Endodermal cell (in vitro differentiated cells): ENCODE results near the gene DNAH11. TPM values are rescaled to one million over a fixed set of nuclear protein-coding genes. Genes with fewer than 3 reads are reported as not detected.

ENCODE experiments used
- DNase-seq: peaks from one replicate; pipeline ENCODE4 v3.0.0-alpha.2; 2017
- H3K27ac ChIP-seq: 2 replicates; pipeline ENCODE4 v1.5.1; 2013; ENCODE audit warnings: mild to moderate bottlenecking, low read depth, low read length, moderate library complexity
- H3K27me3 ChIP-seq: 2 replicates; pipeline ENCODE4 v1.6.1; 2013; ENCODE audit warnings: mild to moderate bottlenecking, low read length, moderate library complexity; ENCODE audit not compliant: insufficient read depth, control insufficient read depth, poor library complexity, severe bottlenecking
- H3K36me3 ChIP-seq: 2 replicates; pipeline ENCODE4 v1.7.0; 2013; ENCODE audit warnings: mild to moderate bottlenecking, low read length, moderate library complexity; ENCODE audit not compliant: control insufficient read depth, insufficient read depth
- H3K4me1 ChIP-seq: one replicate; pipeline ENCODE4 v1.7.0; 2013; ENCODE audit warnings: low read length; ENCODE audit not compliant: control insufficient read depth, insufficient read depth
- H3K4me3 ChIP-seq: 2 replicates; pipeline ENCODE4 v1.5.1; 2013; ENCODE audit warnings: mild to moderate bottlenecking, low read length, moderate library complexity
- H3K9ac ChIP-seq: 2 replicates; pipeline ENCODE4 v1.6.1; 2013; ENCODE audit warnings: mild to moderate bottlenecking, low read length, moderate library complexity; ENCODE audit not compliant: poor library complexity, severe bottlenecking; ENCODE audit errors: extremely low read depth
- H3K9me3 ChIP-seq: 2 replicates; pipeline ENCODE4 v1.6.1; 2013; ENCODE audit warnings: mild to moderate bottlenecking, low read length, moderate library complexity; ENCODE audit not compliant: control insufficient read depth
- H3K27ac Mint-ChIP-seq: 2 replicates; pipeline ENCODE4 v1.8.0; 2020; ENCODE audit warnings: mixed read lengths
- H3K27me3 Mint-ChIP-seq: 2 replicates; pipeline ENCODE4 v1.8.0; 2021; ENCODE audit warnings: mild to moderate bottlenecking, mixed read lengths; ENCODE audit not compliant: insufficient read depth
- H3K36me3 Mint-ChIP-seq: 2 replicates; pipeline ENCODE4 v1.8.0; 2020; ENCODE audit warnings: low read depth, mixed read lengths
- H3K4me1 Mint-ChIP-seq: 2 replicates; pipeline ENCODE4 v1.8.0; 2020; ENCODE audit warnings: mixed read lengths
- H3K4me3 Mint-ChIP-seq: 2 replicates; pipeline ENCODE4 v1.8.0; 2020; ENCODE audit warnings: mild to moderate bottlenecking, moderate library complexity, mixed read lengths
- H3K9me3 Mint-ChIP-seq: 2 replicates; pipeline ENCODE4 v1.8.0; 2020; ENCODE audit warnings: mild to moderate bottlenecking, mixed read lengths
- WGBS, 2 experiments: methylation state at CpG; one replicate each; pipeline versions ENCODE4 v1.1.5 to v1.1.7; 2013; ENCODE audit warnings: missing lambda C conversion rate in 2 of 2, mixed read lengths in 1 of 2; ENCODE audit not compliant: insufficient coverage in 1 of 2, insufficient read length in 1 of 2; 5-methylcytosine and 5-hydroxymethylcytosine counted together
- total RNA-seq, 2 donors: library from RNA; stranded (reverse); fragmentation: NEBNext Ultra II Directional in 1 of 2; extraction: Animal tissue kit (Norgen Biotek cat#: 25700) in 1 of 2; gene quantifications; 2 replicates in 1 of 2; 3 replicates in 1 of 2; pipeline ENCODE4 v1.2.1, GENCODE V29; 2021
- TF ChIP-seq, protein P1 (sequence below): fragments of 200-600 bp; sonication (generic); conservative IDR thresholded peaks from 2 replicates; pipeline ENCODE4 v1.5.0; 2021; ENCODE audit warnings: antibody characterized with exemption, mild to moderate bottlenecking

The DNAH11 gene
- total RNA-seq, 2 donors from 2014 or later = 0.80 to 0.99 TPM

DNA sequence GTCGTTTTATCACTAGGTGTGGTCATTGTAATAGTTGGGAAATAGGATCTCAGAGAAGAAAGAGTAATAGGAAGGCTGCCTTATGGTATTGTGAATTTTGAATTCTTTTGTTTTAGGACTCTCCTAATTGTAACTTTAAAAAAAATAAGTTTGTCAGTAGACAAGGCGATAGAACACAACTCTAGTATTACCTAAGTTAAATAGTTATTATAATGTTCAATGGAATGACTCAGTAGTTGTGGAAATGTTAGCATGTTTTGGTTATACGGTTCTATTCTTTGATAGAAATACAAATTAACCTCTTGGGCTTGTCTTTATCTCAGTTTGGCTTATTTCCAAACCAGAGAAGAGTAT, 1.4 kb downstream of the DNAH11 start:
- peak overlapping the region; percentile 77 for H3K4me3 ChIP-seq
- H3K27ac Mint-ChIP-seq = no peak overlapping the region
- H3K36me3 ChIP-seq = no peaks in the 10 kb centered on the region
- 38% methylated on average over 1 to 2 of the region's 3 CpGs for WGBS, 2 experiments
- peaks cover 68% of the 10 kb centered on the region for H3K27me3 Mint-ChIP-seq
- TF ChIP-seq, protein P1, sequence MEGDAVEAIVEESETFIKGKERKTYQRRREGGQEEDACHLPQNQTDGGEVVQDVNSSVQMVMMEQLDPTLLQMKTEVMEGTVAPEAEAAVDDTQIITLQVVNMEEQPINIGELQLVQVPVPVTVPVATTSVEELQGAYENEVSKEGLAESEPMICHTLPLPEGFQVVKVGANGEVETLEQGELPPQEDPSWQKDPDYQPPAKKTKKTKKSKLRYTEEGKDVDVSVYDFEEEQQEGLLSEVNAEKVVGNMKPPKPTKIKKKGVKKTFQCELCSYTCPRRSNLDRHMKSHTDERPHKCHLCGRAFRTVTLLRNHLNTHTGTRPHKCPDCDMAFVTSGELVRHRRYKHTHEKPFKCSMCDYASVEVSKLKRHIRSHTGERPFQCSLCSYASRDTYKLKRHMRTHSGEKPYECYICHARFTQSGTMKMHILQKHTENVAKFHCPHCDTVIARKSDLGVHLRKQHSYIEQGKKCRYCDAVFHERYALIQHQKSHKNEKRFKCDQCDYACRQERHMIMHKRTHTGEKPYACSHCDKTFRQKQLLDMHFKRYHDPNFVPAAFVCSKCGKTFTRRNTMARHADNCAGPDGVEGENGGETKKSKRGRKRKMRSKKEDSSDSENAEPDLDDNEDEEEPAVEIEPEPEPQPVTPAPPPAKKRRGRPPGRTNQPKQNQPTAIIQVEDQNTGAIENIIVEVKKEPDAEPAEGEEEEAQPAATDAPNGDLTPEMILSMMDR = no peak
- no peaks in the 10 kb centered on the region for H3K36me3 Mint-ChIP-seq
- no peaks in the 10 kb centered on the region for H3K4me1 ChIP-seq
- H3K9ac ChIP-seq = no peak overlapping the region
- H3K27ac ChIP-seq = no peak overlapping the region
- no peak for DNase-seq
- H3K9me3 ChIP-seq = no peaks in the 10 kb centered on the region
- H3K9me3 Mint-ChIP-seq = no peaks in the 10 kb centered on the region
- peaks cover 68% of the 10 kb centered on the region for H3K27me3 ChIP-seq
- peaks cover 6% of the 10 kb centered on the region for H3K4me1 Mint-ChIP-seq
- no peak overlapping the region for H3K4me3 Mint-ChIP-seq

DNA sequence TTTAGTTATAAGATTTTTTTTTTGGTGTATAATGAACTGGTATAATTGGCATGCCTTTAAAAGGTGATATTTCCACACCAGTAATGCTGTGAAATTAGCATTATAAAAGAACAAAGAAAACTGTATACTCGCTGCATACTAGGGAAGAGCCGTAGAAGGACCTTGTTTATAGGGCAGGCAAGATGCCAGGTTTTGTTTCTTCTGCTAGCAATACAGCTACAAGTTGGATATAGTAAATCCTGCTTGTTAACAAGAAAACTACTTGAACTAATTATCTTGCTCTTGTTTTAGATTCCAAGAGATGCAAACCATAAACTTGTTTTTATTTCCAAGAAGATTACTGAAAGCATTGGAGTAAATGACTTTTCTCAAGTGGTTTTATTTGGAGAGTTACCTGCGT, 1.9 kb downstream of the DNAH11 start:
- H3K4me1 ChIP-seq = no peaks in the 10 kb centered on the region
- no peak overlapping the region for H3K4me3 ChIP-seq
- Mint-ChIP-seq H3K4me1 (peaks cover 6% of the 10 kb centered on the region), H3K27ac (no peak overlapping the region), H3K27me3 (peaks cover 65% of the 10 kb centered on the region), H3K9me3 (no peaks in the 10 kb centered on the region), H3K4me3 (no peak overlapping the region), H3K36me3 (no peaks in the 10 kb centered on the region)
- H3K27ac ChIP-seq = no peak overlapping the region
- peaks cover 64% of the 10 kb centered on the region for H3K27me3 ChIP-seq
- WGBS, 2 experiments = 50 to 81% methylated on average over 2 to 3 of the region's 3 CpGs
- H3K9ac ChIP-seq = no peak overlapping the region
- H3K9me3 ChIP-seq = no peaks in the 10 kb centered on the region
- no peak for DNase-seq
- H3K36me3 ChIP-seq = no peaks in the 10 kb centered on the region
- TF ChIP-seq, protein P1 = no peak

DNA sequence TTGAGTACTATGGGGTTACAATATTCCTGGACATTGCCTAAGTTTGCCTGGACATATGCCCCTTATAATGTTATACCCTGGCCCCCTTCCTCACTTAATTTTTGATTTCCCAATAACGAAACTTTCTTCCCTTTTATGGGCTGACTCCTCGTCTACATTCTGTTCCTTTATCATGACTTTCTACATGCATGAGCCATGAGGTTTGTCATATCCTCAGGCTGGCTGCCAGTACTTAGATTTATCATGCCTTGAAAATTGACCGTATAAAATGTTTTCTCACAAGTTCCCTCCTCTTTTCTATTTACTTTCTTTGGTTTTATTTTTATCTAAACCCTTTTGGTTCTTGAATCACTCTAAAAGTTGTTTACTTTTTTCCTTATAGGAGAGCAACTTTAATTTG, 4.7 kb downstream of the DNAH11 start:
- no peak overlapping the region for H3K4me3 Mint-ChIP-seq
- peaks cover 7% of the 10 kb centered on the region for H3K4me1 Mint-ChIP-seq
- no peak overlapping the region for H3K4me3 ChIP-seq
- DNase-seq = no peak
- no peaks in the 10 kb centered on the region for H3K36me3 Mint-ChIP-seq
- TF ChIP-seq, protein P1 = no peak
- H3K4me1 ChIP-seq = no peaks in the 10 kb centered on the region
- no peaks in the 10 kb centered on the region for H3K9me3 ChIP-seq
- H3K27me3 ChIP-seq = peaks cover 43% of the 10 kb centered on the region
- peaks cover 41% of the 10 kb centered on the region for H3K27me3 Mint-ChIP-seq
- H3K36me3 ChIP-seq = no peaks in the 10 kb centered on the region
- 84 to 90% methylated on average over 3 of the region's 3 CpGs for WGBS, 2 experiments
- no peak overlapping the region for H3K27ac Mint-ChIP-seq
- H3K9ac ChIP-seq = no peak overlapping the region
- no peaks in the 10 kb centered on the region for H3K9me3 Mint-ChIP-seq
- no peak overlapping the region for H3K27ac ChIP-seq
